HG02623 (cell line): ENCODE data around the gene INTS4.
"Not testable (repeated sequence)": the region's sequence is repeated elsewhere in the genome, so short reads cannot be mapped to it uniquely, and the experiment has no call there.

Source experiments
- ATAC-seq: cut with Tn5 transposase; IDR thresholded peaks from one replicate; pipeline ENCODE4 v1.9.1; 2021; ENCODE audit warnings: moderate library complexity; ENCODE audit not compliant: unreplicated experiment

The INTS4 gene

GRCh38 chr11:77994434-77995362 lies at the start of gene INTS4:
INTS4 (minus strand) TSS chr11:77994668; CDS start chr11:77994643, 25 bp downstream.
- ATAC-seq = peak; percentile 98

- no peak for ATAC-seq
Observed at GRCh38 chr11:78041843-78042440, 47.5 kb upstream of the INTS4 start.

GRCh38 chr11:78041380-78041719 lies 46.9 kb upstream of the INTS4 start:
- not testable (repeated sequence) for ATAC-seq

- ATAC-seq = no peak
Observed at GRCh38 chr11:78040691-78041379, 46.4 kb upstream of the INTS4 start.

- ATAC-seq = no peak
Observed at GRCh38 chr11:78039919-78040671, 45.6 kb upstream of the INTS4 start.

GRCh38 chr11:78039391-78039918 lies 45.0 kb upstream of the INTS4 start:
- no peak for ATAC-seq

GRCh38 chr11:78038697-78039313 lies 44.3 kb upstream of the INTS4 start:
- no peak for ATAC-seq

GRCh38 chr11:78037825-78038620 lies 43.6 kb upstream of the INTS4 start:
- ATAC-seq = no peak

- ATAC-seq = no peak
Observed at GRCh38 chr11:78037056-78037455, 42.6 kb upstream of the INTS4 start.

- no peak for ATAC-seq
Observed at GRCh38 chr11:78036313-78036712, 41.8 kb upstream of the INTS4 start.

- ATAC-seq = no peak
Observed at GRCh38 chr11:78034623-78035022, 40.2 kb upstream of the INTS4 start.

GRCh38 chr11:78033040-78033439 lies 38.6 kb upstream of the INTS4 start:
- no peak for ATAC-seq

- ATAC-seq = no peak
Observed at GRCh38 chr11:78032090-78032489, 37.6 kb upstream of the INTS4 start.

- ATAC-seq = no peak
Observed at GRCh38 chr11:78031629-78032028, 37.2 kb upstream of the INTS4 start.

GRCh38 chr11:78030429-78031325 lies 36.2 kb upstream of the INTS4 start:
- ATAC-seq = no peak

- not testable (repeated sequence) for ATAC-seq
Observed at GRCh38 chr11:78028423-78028822, 34.0 kb upstream of the INTS4 start.

GRCh38 chr11:78027759-78028158 lies 33.3 kb upstream of the INTS4 start:
- ATAC-seq = no peak

GRCh38 chr11:78025378-78025777 lies 30.9 kb upstream of the INTS4 start:
- no peak for ATAC-seq

GRCh38 chr11:78023426-78023825 lies 29.0 kb upstream of the INTS4 start:
- no peak for ATAC-seq
